GM18507 (cell line): ENCODE data around the gene HNRNPF.
"Not testable (repeated sequence)": the region's sequence is repeated elsewhere in the genome, so short reads cannot be mapped to it uniquely, and the experiment has no call there.

Experiments used
- DNase-seq: peaks from one replicate; pipeline ENCODE4 v3.0.0; 2011; ENCODE audit warnings: low read depth; ENCODE audit not compliant: insufficient read length; ENCODE audit errors: extremely low spot score
- FAIRE-seq: peaks from 2 replicates; lab custom pipeline; 2011; peaks lifted over from hg19 to GRCh38; lab: Jason Lieb, UNC

The HNRNPF gene

GRCh38 chr10:43408710-43409384 lies at the start of gene HNRNPF:
HNRNPF (minus strand) TSS chr10:43409186; CDS start chr10:43387884, 21,302 bp downstream.
- peak; percentile 81 for DNase-seq
- peak; percentile 96 for FAIRE-seq

GRCh38 chr10:43458227-43458626 lies 49.2 kb upstream of the HNRNPF start:
- DNase-seq (no peak), FAIRE-seq (no peak)

- FAIRE-seq, DNase-seq: not testable (repeated sequence)
These were observed 47.6 kb upstream of the HNRNPF start for GRCh38 chr10:43456561-43456960.

GRCh38 chr10:43454025-43454424 lies 45.0 kb upstream of the HNRNPF start:
- not testable (repeated sequence) for FAIRE-seq, DNase-seq

GRCh38 chr10:43453266-43453831 lies 44.4 kb upstream of the HNRNPF start:
- no peak for DNase-seq
- FAIRE-seq, result peak; percentile 84

- no peak for DNase-seq
- FAIRE-seq, result no peak
These were observed 43.4 kb upstream of the HNRNPF start for GRCh38 chr10:43452356-43452914.

GRCh38 chr10:43448742-43449141 lies 39.8 kb upstream of the HNRNPF start:
- DNase-seq, result no peak
- FAIRE-seq, result no peak

GRCh38 chr10:43446219-43447017 lies 37.4 kb upstream of the HNRNPF start:
- DNase-seq, FAIRE-seq: not testable (repeated sequence)

GRCh38 chr10:43444897-43445466 lies 36.0 kb upstream of the HNRNPF start:
- DNase-seq, result no peak
- FAIRE-seq, result no peak

- no peak for DNase-seq
- no peak for FAIRE-seq
These were observed 35.3 kb upstream of the HNRNPF start for GRCh38 chr10:43444323-43444722.

GRCh38 chr10:43440463-43441134 lies 31.6 kb upstream of the HNRNPF start:
- DNase-seq (no peak), FAIRE-seq (no peak)

GRCh38 chr10:43437141-43437870 lies 28.3 kb upstream of the HNRNPF start:
- no peak for DNase-seq
- no peak for FAIRE-seq

GRCh38 chr10:43436291-43437140 lies 27.5 kb upstream of the HNRNPF start, which contains the start of gene ZNF487:
ZNF487 (plus strand) TSS chr10:43437111; CDS start chr10:43475814, 38,703 bp downstream.
- DNase-seq (peak; percentile 80), FAIRE-seq (peak; percentile 76)

- FAIRE-seq (no peak), DNase-seq (no peak)
These were observed 22.1 kb upstream of the HNRNPF start for GRCh38 chr10:43430926-43431663.

GRCh38 chr10:43427166-43427825 lies 18.3 kb upstream of the HNRNPF start:
- DNase-seq, result no peak
- FAIRE-seq, result no peak

GRCh38 chr10:43426476-43426875 lies 17.5 kb upstream of the HNRNPF start:
- FAIRE-seq, DNase-seq: not testable (repeated sequence)
